Stimulated activated CD4-positive, alpha-beta T cell treated with anti-CD3 and anti-CD28 coated beads, Interleukin-1b, Interleukin-23, amount 100 ng/mL, for 24 hours (primary cell): Measurements from ENCODE around the gene SYF2.
"Not testable (repeated sequence)": the region's sequence is repeated elsewhere in the genome, so short reads cannot be mapped to it uniquely, and the experiment has no call there.

ENCODE experiments used
- DNase-seq, 4 experiments: peaks; one replicate each; pipeline ENCODE4 v3.0.0-alpha.2; 2020; ENCODE audit warnings: low read depth in 4 of 4, low spot score in 1 of 4

SYF2 gene

GRCh38 chr1:25246600-25247023, 14.3 kb upstream of the SYF2 start:
- DNase-seq: peak in 1 of 4 experiments; percentile 20

GRCh38 chr1:25245809-25246599, 13.7 kb upstream of the SYF2 start:
- DNase-seq: peak in 1 of 4 experiments; percentile 14

- DNase-seq: no peak
These were observed 13.1 kb upstream of the SYF2 start for GRCh38 chr1:25245393-25245792.

DNA sequence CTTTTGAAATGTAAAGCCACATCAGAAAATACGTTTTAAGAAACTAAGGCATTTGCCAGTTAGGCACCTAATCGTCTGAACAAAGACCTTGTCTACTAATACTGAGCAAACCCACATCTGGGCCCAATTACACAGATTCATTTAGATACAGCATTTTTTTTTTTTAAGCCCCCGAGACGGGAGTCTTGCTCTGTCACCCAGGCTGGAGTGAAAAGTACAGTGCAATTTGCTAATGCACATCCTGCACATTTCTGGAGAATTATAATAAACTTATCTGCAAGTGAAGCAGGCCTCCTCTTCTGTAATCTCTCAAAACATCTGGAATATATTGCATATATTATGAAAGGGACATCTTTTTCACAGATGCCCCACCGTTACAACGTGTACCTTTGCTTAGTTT, 11.6 kb upstream of the SYF2 start:
- DNase-seq: no peak

DNA sequence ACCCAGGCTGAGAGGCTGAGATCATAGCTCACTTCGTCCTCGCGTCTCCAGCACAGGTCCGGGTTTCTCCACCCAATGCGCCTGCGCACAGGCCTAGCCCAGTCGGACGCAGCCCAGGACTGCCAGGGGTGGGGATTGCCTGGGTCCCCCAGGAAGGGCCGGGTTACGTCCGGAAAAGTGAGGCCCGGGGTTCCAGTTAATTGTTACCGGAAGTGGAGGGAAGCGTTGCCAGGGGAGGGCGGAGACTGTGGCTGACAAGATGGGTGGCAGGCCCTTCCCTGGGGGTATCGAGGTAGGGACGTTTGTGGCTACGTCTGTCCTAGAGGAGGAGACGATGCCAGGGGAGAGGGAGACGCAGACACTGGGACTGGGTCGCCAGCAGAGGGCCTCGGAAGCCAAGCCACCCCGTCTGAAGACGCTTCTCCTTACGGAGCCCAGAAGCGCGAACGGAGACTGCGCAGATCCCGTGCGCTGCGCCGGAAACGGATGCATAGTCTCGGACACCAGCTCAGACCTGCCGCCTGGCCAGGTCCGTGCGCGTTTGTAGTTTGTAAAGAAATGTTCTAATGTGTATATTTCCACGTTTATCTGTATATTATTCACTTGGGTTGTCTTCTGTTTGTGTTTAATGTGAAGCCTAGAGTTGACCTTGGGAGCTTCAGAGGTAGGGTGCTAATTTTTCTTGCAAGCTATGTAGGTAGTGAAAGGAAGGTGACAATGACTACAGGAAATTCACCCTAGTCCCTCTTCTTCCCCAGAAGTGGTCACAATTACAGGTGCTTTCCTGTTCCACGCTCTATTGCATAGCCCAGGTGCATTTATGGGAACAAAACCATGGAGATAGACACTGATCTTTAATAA, 7.6 kb upstream of the SYF2 start:
- DNase-seq: peak; percentile 71 to 94 (median 80)

DNA sequence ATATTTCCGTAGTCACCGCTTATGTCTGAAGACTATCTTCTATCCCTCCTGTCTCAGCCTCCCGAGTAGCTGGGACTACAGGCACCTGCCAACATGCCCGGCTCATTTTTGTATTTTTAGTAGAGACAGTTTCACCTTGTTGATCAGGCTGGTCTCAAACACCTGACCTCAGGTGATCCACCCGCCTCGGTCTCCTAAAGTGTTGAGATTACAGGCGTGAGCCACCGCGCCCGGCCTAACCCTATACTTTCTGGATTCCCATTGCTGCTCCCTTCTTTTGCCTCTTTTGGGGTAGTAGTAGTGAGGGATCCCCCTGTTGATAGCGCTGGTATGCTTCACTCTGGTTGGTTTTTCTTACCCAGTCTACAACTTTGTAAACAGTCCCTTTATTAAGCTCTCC, 5.7 kb upstream of the SYF2 start:
- DNase-seq: no peak

- not testable (repeated sequence) for DNase-seq
These were observed 4.0 kb upstream of the SYF2 start for GRCh38 chr1:25236261-25236660.

GRCh38 chr1:25235411-25235810, 3.1 kb upstream of the SYF2 start:
- not testable (repeated sequence) for DNase-seq

DNA sequence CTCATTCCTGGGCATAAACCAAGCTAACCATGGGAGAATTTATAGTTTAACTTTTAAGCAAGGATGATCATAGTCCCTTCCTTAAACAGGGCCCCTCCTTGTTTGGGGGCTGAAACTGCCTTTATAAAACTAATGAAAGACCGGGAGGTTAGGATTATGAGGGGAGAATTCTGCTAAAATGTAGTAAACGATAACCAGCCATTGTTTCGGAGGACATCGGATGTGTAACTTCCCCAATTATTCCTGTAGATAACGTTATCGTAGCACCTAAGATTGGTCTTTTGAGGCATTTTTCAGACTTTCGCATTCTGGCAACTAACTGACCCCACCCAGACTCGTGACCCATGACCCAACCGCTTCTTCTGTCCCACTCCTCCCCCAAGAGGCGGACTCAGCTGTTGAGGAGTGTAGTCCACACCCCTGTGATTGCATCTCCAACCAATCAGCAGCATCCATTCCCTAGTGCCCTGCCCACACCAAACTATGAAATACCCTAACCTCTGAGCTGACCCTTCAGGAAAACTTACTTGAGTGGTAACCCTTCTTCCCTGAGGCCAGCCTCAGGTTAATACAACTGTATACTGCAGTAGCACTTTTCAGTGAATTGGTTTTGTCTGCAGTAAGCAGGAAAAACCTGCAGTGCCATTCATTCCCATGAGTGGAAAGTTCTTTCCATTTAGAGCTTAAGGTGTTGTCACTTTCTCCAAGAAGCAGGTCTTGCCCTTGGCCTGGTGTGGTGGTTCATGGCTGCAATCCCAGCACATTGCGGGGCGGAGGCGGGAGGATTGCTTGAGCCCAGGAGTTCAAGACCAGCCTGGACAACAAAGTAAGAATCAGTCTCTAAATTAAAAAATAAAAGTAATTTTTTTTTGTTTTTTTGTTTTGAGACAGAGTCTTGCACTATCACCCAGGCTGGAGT, 823 bp upstream of the SYF2 start:
- peak in 2 of 4 experiments; percentile 34 to 45 for DNase-seq

DNA sequence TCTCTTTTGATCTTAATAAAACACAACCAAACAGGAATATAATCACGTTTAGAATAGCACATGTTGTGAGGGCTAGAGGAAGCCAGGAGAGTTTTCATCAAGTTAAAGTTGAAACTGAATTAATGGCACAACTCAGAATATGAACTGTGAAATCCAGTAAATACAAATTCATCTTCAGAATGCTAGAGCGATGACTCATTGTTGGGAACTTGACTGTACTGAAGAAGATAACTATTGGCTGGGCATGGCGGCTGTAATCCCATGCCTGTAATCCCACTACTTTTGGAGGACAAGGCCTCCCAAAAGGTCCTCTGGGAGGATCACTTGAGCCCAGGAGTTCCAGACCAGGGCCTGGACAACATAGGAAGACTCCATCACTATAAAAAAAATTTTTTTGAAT, 8.8 kb downstream of the SYF2 start:
- no peak for DNase-seq

DNA sequence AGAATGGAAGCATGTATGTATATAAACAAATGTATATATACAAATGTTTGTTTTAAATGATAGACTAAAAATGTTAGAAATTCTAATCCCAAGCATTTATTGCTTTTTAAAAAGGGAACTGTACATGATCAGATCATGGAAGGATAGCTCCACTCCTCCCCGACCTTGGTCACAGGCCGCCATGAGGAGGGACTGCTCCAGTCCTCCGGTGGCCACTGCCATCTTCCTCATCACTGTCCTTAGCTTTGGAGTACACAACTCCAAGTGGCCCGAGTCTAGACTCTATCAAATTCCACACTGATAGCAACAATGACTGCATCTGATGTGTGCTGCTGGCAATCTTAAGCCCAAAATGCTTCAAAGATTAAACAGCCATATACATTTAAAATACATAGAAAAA, 9.7 kb downstream of the SYF2 start:
- DNase-seq: no peak

DNA sequence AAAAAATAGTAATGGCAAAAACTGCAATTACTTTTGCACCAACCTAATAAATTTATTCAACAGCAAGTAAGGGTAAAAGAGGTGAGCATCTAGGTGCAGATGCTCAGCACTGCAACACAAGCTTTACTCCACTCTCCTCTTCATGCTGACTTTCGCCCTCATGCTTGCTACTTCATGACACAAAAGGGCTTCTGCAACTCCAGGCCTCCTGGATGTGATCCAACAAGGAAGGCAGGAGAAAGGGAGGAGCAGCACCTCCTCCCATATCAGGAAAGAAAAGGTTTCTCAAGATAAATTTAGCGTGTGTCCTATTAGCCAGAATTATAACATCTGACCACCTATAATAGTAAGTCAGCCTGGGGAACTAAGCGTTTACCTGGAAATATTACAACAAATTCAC, 11.6 kb downstream of the SYF2 start:
- no peak for DNase-seq

- no peak for DNase-seq
These were observed 12.5 kb downstream of the SYF2 start for GRCh38 chr1:25219661-25220251.

DNA sequence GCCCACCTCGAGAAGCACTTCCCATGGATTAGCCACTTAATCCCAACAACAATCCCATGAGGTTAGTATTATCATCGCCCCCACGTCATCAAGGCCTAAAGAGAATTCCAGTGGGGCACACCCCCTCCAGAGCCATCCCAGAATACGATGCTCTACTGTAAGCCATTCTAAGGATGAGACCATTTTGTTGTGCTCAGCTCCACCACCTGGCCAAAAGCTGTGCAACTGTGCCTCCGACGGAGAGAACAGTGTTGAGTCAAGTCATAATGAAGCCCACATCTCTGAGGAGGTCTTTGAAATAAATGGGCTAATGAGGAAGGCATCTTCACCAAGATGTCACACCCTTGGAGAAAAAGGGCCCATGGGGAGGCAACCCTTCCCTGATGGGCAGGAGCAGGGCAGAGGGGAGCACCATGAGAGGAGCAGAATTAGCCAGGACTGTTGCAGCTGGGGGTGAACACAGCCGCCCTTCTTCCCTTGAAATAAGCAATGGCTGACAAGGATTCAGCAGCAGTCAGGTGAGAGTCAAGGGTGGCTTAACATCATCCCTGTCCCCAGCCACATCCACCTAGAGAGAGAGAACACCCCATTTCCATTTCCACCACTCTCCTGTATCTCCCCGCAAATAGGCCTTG, 14.6 kb downstream of the SYF2 start:
- DNase-seq: no peak

DNA sequence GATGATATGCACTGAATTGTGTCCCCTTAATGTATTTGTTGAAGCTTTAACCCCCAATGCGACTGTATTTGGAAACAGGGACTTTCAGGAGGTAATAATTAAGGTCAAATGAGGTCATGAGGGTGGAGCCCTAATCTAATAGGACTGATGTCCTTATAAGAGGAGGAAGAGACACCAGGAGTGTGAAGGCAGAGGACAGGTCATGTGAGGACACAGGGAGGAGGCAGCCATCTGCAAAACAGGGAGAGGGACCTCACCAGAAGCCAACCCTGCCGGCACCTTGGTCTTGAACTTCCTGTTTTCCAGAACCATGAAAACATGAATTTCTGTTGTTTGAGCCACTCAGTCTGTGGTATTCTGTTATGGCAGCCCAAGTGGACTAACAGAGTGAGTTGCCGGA, 15.3 kb downstream of the SYF2 start:
- DNase-seq: no peak

- DNase-seq: no peak
These were observed 16.2 kb downstream of the SYF2 start for GRCh38 chr1:25216123-25216522.

- no peak for DNase-seq
These were observed 19.6 kb downstream of the SYF2 start for GRCh38 chr1:25212725-25213124.

DNA sequence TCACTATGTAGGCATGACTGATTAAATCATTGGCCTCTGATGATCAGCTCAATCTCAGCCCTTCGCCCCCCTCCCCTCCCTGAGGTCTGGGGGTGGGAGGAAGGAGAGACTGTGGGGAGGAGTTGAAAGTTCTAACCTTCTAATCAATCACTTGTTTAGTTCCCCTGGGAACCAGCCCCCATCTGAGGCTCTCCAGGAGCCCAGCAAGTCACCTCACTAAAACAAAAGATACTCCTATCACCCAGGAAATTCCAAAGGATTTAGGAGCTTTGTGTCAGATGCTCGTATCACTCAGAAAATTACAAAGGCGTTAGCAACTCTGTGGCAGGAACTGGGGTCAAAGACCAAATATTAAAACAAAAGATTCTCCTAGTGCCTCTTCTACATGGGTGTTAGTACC, 21.6 kb downstream of the SYF2 start:
- no peak for DNase-seq

DNA sequence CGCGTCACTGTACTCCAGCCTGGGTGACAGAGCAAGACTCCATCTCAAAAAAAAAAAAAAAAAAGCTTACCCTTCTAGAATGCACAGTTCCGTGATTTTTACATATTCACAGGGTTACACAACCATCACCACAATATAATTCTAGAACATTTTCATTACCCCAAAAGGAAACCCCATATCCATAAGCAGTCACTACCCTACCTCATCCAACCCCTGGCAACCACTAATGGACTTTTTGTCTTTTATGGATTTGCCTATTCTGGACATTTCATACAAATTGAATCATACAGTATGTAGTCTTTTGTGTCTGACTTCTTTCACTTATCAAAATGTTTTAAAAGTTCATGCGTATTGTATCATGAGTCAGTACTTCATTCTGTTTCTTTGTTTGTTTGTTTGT, 22.8 kb downstream of the SYF2 start:
- no peak for DNase-seq

DNA sequence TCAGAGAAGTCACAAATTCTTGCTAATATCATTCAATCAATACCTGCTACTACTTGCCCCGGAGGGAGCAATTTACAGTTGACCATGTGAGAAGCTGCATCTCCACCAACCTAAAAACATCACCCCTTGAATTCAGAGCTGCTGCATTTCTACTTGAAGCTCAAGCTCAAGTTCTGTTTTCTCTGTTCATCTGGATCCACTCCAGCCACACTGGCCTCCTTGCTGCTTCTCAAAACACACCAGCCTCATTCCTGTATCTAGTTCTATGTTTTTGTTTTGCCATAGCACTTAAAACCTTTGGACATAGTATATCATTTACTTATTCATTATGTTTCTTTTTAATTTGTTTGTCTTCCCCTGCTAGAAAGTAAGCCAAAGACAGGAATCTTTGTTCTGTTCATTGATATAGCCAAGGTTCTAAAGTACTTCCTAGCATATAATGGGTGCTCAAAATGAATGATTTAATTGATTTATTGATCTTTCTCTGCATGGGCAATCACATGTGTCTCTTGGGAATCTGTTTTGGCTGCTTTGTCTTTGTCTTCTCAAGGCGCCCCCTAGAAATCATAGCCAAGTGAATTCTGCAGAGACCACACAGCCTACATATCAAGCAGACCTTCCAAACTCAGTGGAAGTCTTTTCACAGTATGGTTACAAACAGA, 23.6 kb downstream of the SYF2 start:
- DNase-seq: no peak
